ENCODE data around the gene IL16. TPM values are rescaled to one million over a fixed set of nuclear protein-coding genes. Genes with fewer than 3 reads are reported as not detected.

Gene IL16
- total RNA-seq, 2 experiments from 2014 or later, result 240 to 243 TPM

DNA sequence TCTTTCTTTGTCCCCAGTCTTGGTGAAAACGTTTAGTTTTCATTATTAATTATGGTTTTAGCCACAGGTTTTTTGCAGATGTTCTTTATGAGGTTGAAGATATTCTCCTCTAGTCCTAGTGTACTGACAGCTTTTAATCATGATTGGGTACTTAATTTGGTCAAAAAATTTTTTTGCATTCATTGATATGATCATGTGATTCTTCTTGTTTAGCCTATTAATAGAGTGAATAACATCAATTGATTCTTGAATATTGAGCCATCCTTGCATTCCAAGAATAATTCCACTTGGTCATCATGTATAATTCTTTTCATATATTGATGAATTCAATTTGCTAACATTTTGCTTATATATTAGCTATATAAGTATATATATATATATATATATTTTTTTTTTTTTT is 46.1 kb downstream of the IL16 start:
- CTCF ChIA-PET, result interaction anchor here (0.8 to 2.8 kb wide), 4 partner anchors 12 to 33 kb away, joined by 3 to 17 read pairs (median 9); no protein-coding TSS in a partner anchor
- Mint-ChIP-seq H3K4me3 (no peak overlapping the region), H3K27me3 (ENCODE audit: low read depth) (peaks cover 11% of the 10 kb centered on the region)

DNA sequence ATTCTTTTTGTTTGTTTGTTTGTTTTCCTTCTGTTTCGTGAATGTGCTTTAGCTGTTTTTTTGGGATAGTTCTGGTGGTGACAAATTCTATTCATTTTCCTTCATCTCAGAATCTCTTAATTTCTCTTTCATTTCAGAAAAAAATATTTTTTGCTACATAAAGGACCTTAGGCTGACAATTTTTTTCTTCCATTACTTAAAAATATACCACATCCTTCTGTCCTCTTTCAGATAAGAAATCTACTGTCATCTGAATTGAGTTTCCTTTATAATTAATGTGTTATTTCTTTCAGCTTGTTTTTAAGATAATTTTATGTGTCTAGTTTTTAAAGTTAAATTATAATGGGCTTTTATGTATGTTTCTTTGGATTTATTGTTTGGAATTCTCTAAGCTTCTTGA is 47.6 kb downstream of the IL16 start:
- Mint-ChIP-seq H3K9me3 (ENCODE audit: insufficient read depth) (peaks cover 17% of the 10 kb centered on the region), H3K27me3 (ENCODE audit: low read depth) (peaks cover 11% of the 10 kb centered on the region), H3K4me3 (no peak overlapping the region), H3K4me1 (ENCODE audit: low read depth) (no peaks in the 10 kb centered on the region), H3K27ac (no peak overlapping the region), H3K36me3 (ENCODE audit: low read depth) (no peaks in the 10 kb centered on the region)
- ATAC-seq, result no peak
- no peak for DNase-seq
- ChIA-PET CTCF (interaction anchor here (2.8 kb wide), 1 partner anchor 22 kb away, joined by 17 read pairs; no protein-coding TSS in a partner anchor), POLR2A (no interaction called here)

More for the DNA sequence above, 46.1 kb downstream of the IL16 start:
- peaks cover 23% of the 10 kb centered on the region for H3K9me3 Mint-ChIP-seq (ENCODE audit: insufficient read depth)
- POLR2A ChIA-PET, result no interaction called here
- H3K27ac Mint-ChIP-seq, result no peak overlapping the region
- no peak for ATAC-seq
- H3K4me1 Mint-ChIP-seq (ENCODE audit: low read depth), result no peaks in the 10 kb centered on the region
- DNase-seq, result no peak
- H3K36me3 Mint-ChIP-seq (ENCODE audit: low read depth), result no peaks in the 10 kb centered on the region

DNA sequence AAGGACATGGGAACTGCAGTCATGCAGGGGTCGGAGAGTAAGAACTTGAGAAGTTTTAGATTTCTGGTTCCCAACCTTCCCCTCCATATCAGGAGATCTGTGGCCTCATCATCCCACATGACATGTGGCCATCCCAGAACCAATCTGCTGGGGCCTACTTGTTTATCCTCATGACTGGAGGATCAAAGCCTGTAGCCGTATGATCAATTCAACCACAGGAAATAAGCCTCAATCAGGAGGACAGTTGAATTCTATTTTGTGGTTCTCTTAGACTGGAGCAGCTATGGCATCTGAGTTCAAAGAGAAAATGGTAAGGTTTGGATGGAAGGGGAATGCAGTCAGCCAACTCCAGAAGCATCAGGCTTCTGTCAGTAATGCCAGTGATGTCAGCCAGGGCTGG is 57.2 kb downstream of the IL16 start:
- CTCF ChIA-PET, result interaction anchor here (5.8 kb wide), 1 partner anchor 12 kb away, joined by 51 read pairs; no protein-coding TSS in a partner anchor
- DNase-seq, result no peak
- H3K36me3 Mint-ChIP-seq (ENCODE audit: low read depth), result no peaks in the 10 kb centered on the region
- no peaks in the 10 kb centered on the region for H3K9me3 Mint-ChIP-seq (ENCODE audit: insufficient read depth)
- peaks cover 4% of the 10 kb centered on the region for H3K27me3 Mint-ChIP-seq (ENCODE audit: low read depth)
- POLR2A ChIA-PET, result interaction anchor here (0.7 kb wide), 1 partner anchor 54 kb away, joined by 3 read pairs; no protein-coding TSS in a partner anchor
- no peak for ATAC-seq
- H3K4me1 Mint-ChIP-seq (ENCODE audit: low read depth), result no peaks in the 10 kb centered on the region
- H3K4me3 Mint-ChIP-seq, result no peak overlapping the region
- no peak overlapping the region for H3K27ac Mint-ChIP-seq

DNA sequence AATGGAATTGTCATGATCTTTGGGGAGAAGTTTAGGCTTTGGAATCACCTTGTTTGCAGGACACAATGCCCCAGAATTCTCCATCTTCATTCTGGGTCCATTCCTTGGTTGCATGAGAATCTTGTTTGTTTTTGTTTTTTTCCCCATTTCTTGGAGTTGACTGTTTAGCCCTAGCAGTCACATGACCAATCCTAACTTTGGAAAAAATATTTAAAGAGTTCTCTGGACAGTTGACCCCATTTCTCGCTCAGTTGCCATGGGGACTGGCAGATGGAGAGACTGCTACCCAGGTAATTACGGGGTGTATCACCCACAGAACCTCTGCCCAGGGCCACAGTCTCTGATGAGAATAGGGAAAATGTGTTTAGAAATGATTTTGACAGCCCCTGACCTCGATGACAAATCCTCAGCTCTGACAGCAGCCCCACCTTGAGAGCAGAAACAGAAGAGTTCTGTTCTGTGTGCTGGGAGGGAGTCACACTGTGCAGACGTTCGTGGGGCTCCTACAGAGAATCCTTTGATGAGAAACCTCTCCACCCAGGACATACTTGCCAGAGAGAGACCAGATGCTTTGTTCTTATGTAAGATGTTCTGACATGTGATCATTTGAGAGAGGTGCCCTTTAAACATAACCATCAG is 57.7 kb downstream of the IL16 start:
- H3K27me3 Mint-ChIP-seq (ENCODE audit: low read depth), result peaks cover 4% of the 10 kb centered on the region
- H3K27ac Mint-ChIP-seq, result no peak overlapping the region
- no peaks in the 10 kb centered on the region for H3K9me3 Mint-ChIP-seq (ENCODE audit: insufficient read depth)
- H3K4me1 Mint-ChIP-seq (ENCODE audit: low read depth), result no peaks in the 10 kb centered on the region
- H3K36me3 Mint-ChIP-seq (ENCODE audit: low read depth), result no peaks in the 10 kb centered on the region
- POLR2A ChIA-PET, result interaction anchor here (0.7 kb wide), 1 partner anchor 53 kb away, joined by 3 read pairs; no protein-coding TSS in a partner anchor
- CTCF ChIA-PET, result interaction anchor here (1.0 to 5.8 kb wide), 4 partner anchors 9 to 98 kb away, joined by 3 to 51 read pairs (median 5); no protein-coding TSS in a partner anchor
- ATAC-seq (no peak), DNase-seq (no peak)
- H3K4me3 Mint-ChIP-seq, result no peak overlapping the region

DNA sequence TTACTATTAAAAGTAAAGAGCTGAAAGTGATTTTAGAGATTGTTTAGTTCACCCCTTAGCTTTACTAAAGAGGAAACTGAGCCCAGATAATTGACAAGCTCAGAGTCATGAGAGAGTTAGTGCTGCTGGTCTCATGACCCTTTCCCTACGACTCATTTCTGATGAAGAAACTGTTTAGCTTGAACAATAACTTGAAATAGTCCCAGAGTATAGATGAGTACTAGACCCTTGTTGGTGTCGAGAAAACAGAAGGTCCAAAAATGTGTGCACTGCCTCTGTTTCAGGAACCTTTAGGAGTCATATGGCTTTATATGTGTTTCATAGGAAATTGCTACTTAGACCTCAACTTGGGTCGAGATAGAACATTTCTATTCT is 58.2 kb downstream of the IL16 start:
- DNase-seq, result no peak
- Mint-ChIP-seq H3K9me3 (ENCODE audit: insufficient read depth) (no peaks in the 10 kb centered on the region), H3K4me1 (ENCODE audit: low read depth) (no peaks in the 10 kb centered on the region), H3K27me3 (ENCODE audit: low read depth) (peaks cover 4% of the 10 kb centered on the region), H3K36me3 (ENCODE audit: low read depth) (no peaks in the 10 kb centered on the region), H3K4me3 (no peak overlapping the region), H3K27ac (no peak overlapping the region)
- ChIA-PET POLR2A (interaction anchor here (0.6 kb wide), 1 partner anchor 398 kb away, joined by 4 read pairs; no protein-coding TSS in a partner anchor), CTCF (interaction anchor here (1.0 to 5.8 kb wide), 4 partner anchors 8 to 99 kb away, joined by 3 to 51 read pairs (median 5); no protein-coding TSS in a partner anchor)
- no peak for ATAC-seq

DNA sequence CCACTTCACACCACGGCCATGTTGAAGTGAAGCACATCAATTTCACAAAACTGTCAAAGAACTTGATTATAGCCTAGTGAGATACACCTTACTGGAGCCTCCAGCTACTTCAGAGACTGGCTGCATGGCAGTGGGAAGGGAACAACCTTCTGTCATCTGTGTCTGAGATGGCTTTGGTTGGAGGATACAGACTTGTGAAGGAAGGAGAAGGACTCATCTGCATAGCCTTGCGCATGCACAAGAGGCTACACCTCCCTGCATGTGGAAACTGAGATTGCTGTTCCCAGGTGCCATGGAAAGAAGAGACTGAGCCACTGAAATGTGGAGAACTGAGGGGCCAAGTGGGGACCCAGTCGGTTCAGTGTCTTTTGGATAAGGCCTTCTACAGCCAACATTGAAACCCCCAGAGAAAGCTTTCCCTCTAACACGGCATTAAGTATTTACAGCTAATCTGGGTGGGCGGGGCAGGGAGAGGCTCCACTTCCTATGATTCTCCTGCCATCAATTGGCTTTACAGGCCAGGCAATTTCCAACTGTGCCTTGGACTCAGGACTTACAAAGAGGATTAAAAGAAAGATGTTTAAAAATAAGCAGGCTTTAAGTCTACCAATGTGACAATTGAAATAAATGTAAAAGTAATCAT is 58.8 kb downstream of the IL16 start:
- POLR2A ChIA-PET, result interaction anchor here (0.6 kb wide), 1 partner anchor 398 kb away, joined by 4 read pairs; no protein-coding TSS in a partner anchor
- Mint-ChIP-seq H3K4me3 (no peak overlapping the region), H3K9me3 (ENCODE audit: insufficient read depth) (no peaks in the 10 kb centered on the region), H3K27ac (no peak overlapping the region), H3K4me1 (ENCODE audit: low read depth) (no peaks in the 10 kb centered on the region), H3K27me3 (ENCODE audit: low read depth) (peaks cover 3% of the 10 kb centered on the region), H3K36me3 (ENCODE audit: low read depth) (no peaks in the 10 kb centered on the region)
- ATAC-seq, result no peak
- CTCF ChIA-PET, result interaction anchor here (1.0 to 5.8 kb wide), 4 partner anchors 8 to 100 kb away, joined by 3 to 51 read pairs (median 5); no protein-coding TSS in a partner anchor
- DNase-seq, result no peak

DNA sequence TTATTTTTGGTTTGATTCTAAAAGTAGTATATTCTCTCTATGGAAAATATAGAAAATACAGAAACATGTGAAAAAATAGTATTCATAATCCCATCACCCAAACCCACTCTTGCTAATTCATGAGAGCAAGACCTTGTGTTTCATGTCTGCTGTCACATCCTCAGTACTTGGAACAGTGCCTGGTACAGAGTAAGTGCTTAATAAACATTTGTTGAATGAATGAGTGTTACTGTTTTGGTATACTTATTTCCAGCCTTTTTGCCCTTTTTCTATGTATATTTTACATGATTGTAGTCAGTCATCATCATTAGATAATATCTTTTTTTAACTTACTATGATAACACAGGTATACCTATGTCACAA is 59.3 kb downstream of the IL16 start:
- DNase-seq (no peak), ATAC-seq (no peak)
- no peaks in the 10 kb centered on the region for H3K36me3 Mint-ChIP-seq (ENCODE audit: low read depth)
- H3K4me1 Mint-ChIP-seq (ENCODE audit: low read depth), result no peaks in the 10 kb centered on the region
- no peak overlapping the region for H3K4me3 Mint-ChIP-seq
- no peaks in the 10 kb centered on the region for H3K9me3 Mint-ChIP-seq (ENCODE audit: insufficient read depth)
- H3K27me3 Mint-ChIP-seq (ENCODE audit: low read depth), result peaks cover 3% of the 10 kb centered on the region
- ChIA-PET POLR2A (no interaction called here), CTCF (interaction anchor here (1.0 to 5.8 kb wide), 3 partner anchors 10 to 149 kb away, joined by 3 to 51 read pairs (median 7); no protein-coding TSS in a partner anchor)
- H3K27ac Mint-ChIP-seq, result no peak overlapping the region

DNA sequence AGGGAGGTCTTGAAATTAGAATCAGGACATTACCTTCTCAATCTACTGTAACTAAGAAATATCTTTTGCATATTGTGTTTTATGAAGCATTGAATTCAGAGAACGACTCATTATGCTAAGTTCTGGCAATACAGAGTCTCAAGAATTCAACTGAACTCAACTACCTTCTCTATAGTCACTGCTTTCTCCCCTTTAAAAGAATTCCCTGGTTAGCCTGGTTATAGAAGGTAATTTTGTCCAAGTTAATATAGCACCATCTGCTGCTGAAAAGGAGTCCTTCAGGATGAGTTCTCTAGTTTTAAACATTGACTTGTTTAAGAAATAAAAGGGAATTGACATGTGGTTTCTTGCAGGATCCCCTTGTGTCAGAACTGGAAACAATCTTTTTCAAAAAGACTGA is 60.2 kb downstream of the IL16 start:
- no peaks in the 10 kb centered on the region for H3K36me3 Mint-ChIP-seq (ENCODE audit: low read depth)
- no peak for ATAC-seq
- peaks cover 2% of the 10 kb centered on the region for H3K27me3 Mint-ChIP-seq (ENCODE audit: low read depth)
- no peaks in the 10 kb centered on the region for H3K4me1 Mint-ChIP-seq (ENCODE audit: low read depth)
- no peak for DNase-seq
- no peak overlapping the region for H3K27ac Mint-ChIP-seq
- no peak overlapping the region for H3K4me3 Mint-ChIP-seq
- ChIA-PET POLR2A (no interaction called here), CTCF (interaction anchor here (1.0 to 5.8 kb wide), 3 partner anchors 9 to 150 kb away, joined by 3 to 51 read pairs (median 7); no protein-coding TSS in a partner anchor)
- no peaks in the 10 kb centered on the region for H3K9me3 Mint-ChIP-seq (ENCODE audit: insufficient read depth)

DNA sequence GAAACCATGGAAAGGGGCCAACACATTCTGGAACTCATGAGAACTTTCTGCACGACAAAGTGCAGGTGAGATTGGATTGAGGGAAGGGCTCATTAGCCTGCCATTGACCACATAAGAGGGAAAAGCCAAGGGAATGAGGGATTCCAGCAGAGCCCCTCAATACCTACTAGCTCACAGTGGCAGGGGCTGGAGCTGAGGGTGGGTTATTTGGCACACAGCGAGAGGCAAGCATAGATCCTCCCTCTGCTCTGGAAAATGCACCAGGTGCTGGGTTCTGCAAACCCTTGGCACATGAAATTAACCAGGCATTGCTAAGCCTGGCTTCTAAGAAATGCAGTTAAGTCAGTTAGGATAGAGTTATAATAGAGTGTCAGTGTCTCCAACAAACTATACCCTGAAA is 60.8 kb downstream of the IL16 start:
- Mint-ChIP-seq H3K4me3 (no peak overlapping the region), H3K27me3 (ENCODE audit: low read depth) (no peaks in the 10 kb centered on the region), H3K27ac (no peak overlapping the region), H3K4me1 (ENCODE audit: low read depth) (no peaks in the 10 kb centered on the region), H3K9me3 (ENCODE audit: insufficient read depth) (no peaks in the 10 kb centered on the region), H3K36me3 (ENCODE audit: low read depth) (no peaks in the 10 kb centered on the region)
- DNase-seq (no peak), ATAC-seq (no peak)
- ChIA-PET CTCF (interaction anchor here (5.8 kb wide), 1 partner anchor 9 kb away, joined by 51 read pairs; no protein-coding TSS in a partner anchor), POLR2A (no interaction called here)

DNA sequence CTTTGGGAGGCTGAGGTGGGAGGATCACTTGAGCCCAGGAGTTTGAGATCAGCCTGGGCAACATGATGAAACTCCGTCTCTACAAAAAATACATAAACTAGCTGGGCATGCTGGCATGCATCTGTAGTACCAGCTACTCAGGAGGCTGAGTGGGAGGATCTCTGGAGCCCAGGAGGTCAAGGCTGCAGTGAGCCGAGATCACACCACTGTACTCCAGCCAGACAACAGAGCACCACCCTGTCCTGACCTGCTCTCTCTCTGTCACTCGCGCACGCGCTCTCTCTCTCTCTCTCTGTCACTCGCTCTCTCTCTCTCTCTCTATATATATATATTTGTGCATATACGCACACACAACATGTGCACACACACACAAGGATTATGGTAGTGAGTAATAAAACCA is 61.8 kb downstream of the IL16 start:
- Mint-ChIP-seq H3K4me3 (no peak overlapping the region), H3K27ac (no peak overlapping the region), H3K36me3 (ENCODE audit: low read depth) (no peaks in the 10 kb centered on the region), H3K9me3 (ENCODE audit: insufficient read depth) (no peaks in the 10 kb centered on the region), H3K4me1 (ENCODE audit: low read depth) (no peaks in the 10 kb centered on the region), H3K27me3 (ENCODE audit: low read depth) (no peaks in the 10 kb centered on the region)
- ChIA-PET POLR2A (no interaction called here), CTCF (interaction anchor here (5.8 kb wide), 1 partner anchor 8 kb away, joined by 51 read pairs; no protein-coding TSS in a partner anchor)
- no peak for ATAC-seq
- DNase-seq, result no peak

DNA sequence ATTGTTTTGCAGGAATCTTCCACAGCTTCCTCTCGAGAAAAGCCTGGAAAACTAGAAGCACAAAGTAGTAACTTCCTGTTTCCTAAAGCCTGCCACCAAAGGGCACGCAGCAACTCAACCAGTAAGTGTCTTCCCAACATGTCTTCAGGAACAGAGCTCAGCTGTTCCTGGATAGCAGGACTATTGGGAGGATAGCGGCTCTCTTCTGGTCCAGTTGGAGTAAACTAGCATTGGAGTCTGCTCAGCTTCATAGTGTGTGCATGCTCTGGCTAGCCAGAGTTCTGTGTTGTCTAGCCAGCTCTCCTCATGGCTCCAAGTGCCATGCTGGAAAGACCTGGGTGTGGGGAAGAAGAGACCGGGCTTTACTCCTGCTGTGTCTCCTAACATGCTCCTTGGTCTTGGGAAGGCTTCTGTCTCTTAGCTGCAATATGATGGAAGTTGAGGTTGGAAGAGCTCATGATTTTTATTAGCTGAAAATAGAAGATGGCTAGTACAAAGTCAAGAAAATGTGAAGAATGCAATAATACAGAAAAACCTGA is 63.1 kb downstream of the IL16 start:
- H3K4me1 Mint-ChIP-seq (ENCODE audit: low read depth), result no peaks in the 10 kb centered on the region
- ChIA-PET CTCF (interaction anchor here (1.0 to 11.4 kb wide), 5 partner anchors 100 to 290 kb away, joined by 3 to 430 read pairs (median 3); no protein-coding TSS in a partner anchor), POLR2A (no interaction called here)
- no peaks in the 10 kb centered on the region for H3K27me3 Mint-ChIP-seq (ENCODE audit: low read depth)
- no peak overlapping the region for H3K27ac Mint-ChIP-seq
- H3K36me3 Mint-ChIP-seq (ENCODE audit: low read depth), result no peaks in the 10 kb centered on the region
- no peaks in the 10 kb centered on the region for H3K9me3 Mint-ChIP-seq (ENCODE audit: insufficient read depth)
- H3K4me3 Mint-ChIP-seq, result no peak overlapping the region
- DNase-seq (no peak), ATAC-seq (no peak)

Data from activated CD8-positive, alpha-beta T cell treated with anti-CD3 and anti-CD28 coated beads, Interleukin-2, amount 10 ng/mL, durations not matched to agents 7 days and 5 days (primary cell).